OCI-M2 (cell line): Measurements from ENCODE around the gene NUDT14.

Experiments used
- DNase-seq: peaks from one replicate; lab custom pipeline; 2025; ENCODE audit not compliant: unreplicated experiment; lab: John Stamatoyannopoulos, UW

The NUDT14 gene

GRCh38 chr14:105136401-105137322 is 44.5 kb downstream of the NUDT14 start:
- no peak for DNase-seq

DNA sequence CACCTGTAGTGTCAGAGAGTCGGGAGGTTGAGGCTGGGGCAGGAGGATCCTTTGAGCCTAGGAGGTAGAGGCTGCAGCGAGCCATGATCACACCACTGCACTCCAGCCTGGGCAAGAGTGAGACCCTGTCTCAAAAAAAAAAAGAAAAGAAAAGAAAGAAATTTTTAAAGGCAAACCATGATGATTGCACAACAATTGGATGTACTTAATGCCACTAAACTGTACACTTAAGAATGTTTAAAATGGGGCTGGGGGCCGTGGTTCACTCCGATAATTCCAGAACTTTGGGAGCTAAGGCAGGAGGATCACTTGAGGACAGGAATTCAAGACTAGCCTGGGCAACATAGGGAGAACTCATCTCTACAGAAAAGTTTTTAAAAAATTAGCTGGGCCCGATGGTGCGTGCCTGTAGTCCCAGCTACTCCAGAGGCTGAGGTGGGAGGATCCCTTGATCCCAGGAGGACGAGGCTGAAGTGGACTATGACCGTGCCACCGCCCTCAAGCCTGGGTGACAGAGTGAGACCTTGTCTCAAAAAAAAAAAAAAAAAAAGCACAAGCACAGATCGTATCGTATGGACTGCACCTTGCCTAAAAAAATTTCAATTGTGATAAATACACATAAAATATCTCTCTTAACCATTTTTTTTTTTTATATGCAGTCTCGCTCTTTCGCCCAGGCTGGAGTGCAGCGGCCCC is 45.3 kb downstream of the NUDT14 start:
- no peak for DNase-seq

- no peak for DNase-seq
These were observed 48.0 kb downstream of the NUDT14 start for GRCh38 chr14:105132921-105133654.

- DNase-seq = no peak
These were observed 49.9 kb downstream of the NUDT14 start for GRCh38 chr14:105131241-105131640.

DNA sequence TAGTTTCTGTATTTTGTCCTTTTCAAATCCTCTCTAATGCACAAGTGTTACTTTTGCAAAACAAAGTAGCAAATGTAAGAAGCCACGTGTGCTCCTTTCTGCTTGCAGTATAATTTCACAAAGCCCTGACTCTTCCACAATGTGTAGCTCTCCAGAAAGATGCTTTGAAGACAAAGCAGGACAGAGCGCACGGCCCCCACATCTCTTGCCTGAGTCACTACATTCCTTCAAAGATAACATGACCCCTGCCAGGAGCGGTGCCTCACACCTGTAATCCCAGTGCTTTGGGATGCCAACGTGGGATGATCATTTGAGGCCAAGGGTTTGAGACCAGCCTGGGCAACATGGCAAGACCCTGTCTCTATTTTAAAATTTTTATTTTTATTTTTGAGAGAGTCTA is 53.1 kb downstream of the NUDT14 start:
- DNase-seq = no peak

GRCh38 chr14:105126981-105127329 is 54.2 kb downstream of the NUDT14 start:
- no peak for DNase-seq

DNA sequence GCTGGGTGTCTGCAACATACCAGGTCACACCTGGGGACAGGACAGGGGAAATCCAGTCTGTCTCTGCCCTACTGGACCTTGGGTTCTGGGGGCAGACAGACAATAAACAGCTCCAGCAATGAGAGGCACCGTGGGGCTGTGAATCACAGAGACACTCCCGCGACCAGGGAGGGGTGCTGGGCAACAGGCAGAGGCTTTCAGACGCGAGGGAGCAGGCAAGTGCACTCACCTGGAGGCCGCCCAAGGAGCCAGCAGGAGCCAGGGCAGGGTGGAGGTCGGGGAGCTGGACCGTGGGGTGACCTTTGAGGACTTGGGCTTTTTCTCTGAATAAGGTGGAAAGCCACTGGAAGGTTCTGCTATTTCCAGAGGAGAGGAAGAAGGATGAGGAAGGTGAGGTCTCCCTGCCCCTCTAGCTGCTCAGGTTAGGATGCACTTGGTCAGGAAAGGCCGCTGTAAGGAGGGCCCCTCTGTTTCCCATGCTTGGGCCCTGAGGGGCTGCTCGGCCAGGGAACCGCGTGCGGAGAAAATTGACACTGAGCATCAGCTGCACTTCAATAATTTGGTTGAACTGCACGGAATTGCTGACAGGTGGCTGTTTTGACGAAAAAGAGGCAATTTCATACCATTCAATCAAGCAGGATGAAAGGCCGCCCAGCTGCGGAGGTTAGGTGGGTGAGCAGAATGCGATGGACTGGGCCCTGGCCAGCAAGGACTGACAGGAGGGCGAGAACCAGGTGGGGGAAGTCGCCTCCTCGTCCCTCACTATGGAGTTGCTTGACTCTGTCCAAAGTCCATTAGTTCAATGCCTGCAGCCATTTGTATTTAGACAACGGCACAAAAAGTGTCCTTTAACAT is 54.8 kb downstream of the NUDT14 start:
- DNase-seq = no peak

DNA sequence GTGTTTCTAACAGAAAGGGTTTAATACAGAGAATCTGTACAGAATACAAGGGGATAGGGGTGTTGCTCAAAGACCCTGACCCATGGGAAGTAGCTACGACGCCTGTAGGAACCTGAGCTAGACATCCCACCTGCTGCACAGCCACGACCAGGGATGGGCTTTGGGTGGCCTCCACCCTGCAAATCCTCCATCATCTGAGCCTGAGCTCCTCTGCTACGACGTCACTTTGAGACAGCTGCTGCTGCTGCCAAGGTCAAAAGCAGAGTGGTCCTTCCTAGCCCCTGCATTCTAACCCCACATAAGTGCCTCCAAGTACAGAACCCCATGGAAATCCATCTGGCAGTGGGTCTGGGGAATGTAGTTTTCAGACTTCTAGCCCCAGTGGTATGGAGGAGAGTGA is 56.3 kb downstream of the NUDT14 start:
- no peak for DNase-seq

- no peak for DNase-seq
These were observed 56.9 kb downstream of the NUDT14 start for GRCh38 chr14:105123981-105124765.

GRCh38 chr14:105123064-105123665 is 57.9 kb downstream of the NUDT14 start:
- no peak for DNase-seq
